ENCODE data around the gene PDAP1. TPM values are rescaled to one million over a fixed set of nuclear protein-coding genes. Genes with fewer than 3 reads are reported as not detected.

The PDAP1 gene
- total and polyA plus RNA-seq, 2 experiments from 2014 or later: 52.6 to 93.9 TPM

GRCh38 chr7:99398891-99399445 is 9.4 kb downstream of the PDAP1 start:
- no peaks in the 10 kb centered on the region for H3K4me1 ChIP-seq (ENCODE audit: insufficient read depth)
- H3K4me3 ChIP-seq: no peak overlapping the region
- no peaks in the 10 kb centered on the region for H3K9me3 ChIP-seq (ENCODE audit: low read depth)
- no peak overlapping the region for H3K27ac ChIP-seq
- H3K4me2 ChIP-seq: no peak overlapping the region
- H3K79me2 ChIP-seq: peaks cover 1% of the 10 kb centered on the region
- H3K9me2 ChIP-seq (replicated peaks; ENCODE audit: insufficient read depth): no peaks in the 10 kb centered on the region
- H4K20me1 ChIP-seq (ENCODE audit: insufficient read depth, poor library complexity, severe bottlenecking): peaks cover 2% of the 10 kb centered on the region
- TF ChIP-seq EZH2phosphoT487 (IDR thresholded peaks at IDR 0.05; ENCODE audit: low read depth, severe bottlenecking, unreplicated experiment): no peak
- TF ChIP-seq EZH2 (IDR thresholded peaks at IDR 0.05; ENCODE audit: borderline replicate concordance): no peak
- no peak for TF ChIP-seq CTCF (IDR thresholded peaks at IDR 0.05; ENCODE audit: poor library complexity)
- no peaks in the 10 kb centered on the region for H3K27me3 ChIP-seq
- no peaks in the 10 kb centered on the region for H3K36me3 ChIP-seq (replicated peaks; ENCODE audit: insufficient read depth, low read depth)
- no peak overlapping the region for H2AFZ ChIP-seq
- DNase-seq (ENCODE audit: low spot score): no peak
- WGBS (ENCODE audit: low lambda C conversion rate, missing lambda C conversion rate): 75% methylated on average over 5 of the region's 5 CpGs

- Histone ChIP-seq H3K4me1 (ENCODE audit: insufficient read depth) (peaks cover 8% of the 10 kb centered on the region), H4K20me1 (ENCODE audit: insufficient read depth, poor library complexity, severe bottlenecking) (no peaks in the 10 kb centered on the region), H3K79me2 (no peaks in the 10 kb centered on the region), H3K9me3 (ENCODE audit: low read depth) (no peaks in the 10 kb centered on the region), H2AFZ (no peak overlapping the region), H3K4me2 (no peak overlapping the region), H3K4me3 (no peak overlapping the region), H3K9me2 (replicated peaks; ENCODE audit: insufficient read depth) (no peaks in the 10 kb centered on the region), H3K27me3 (no peaks in the 10 kb centered on the region), H3K36me3 (replicated peaks; ENCODE audit: insufficient read depth, low read depth) (no peaks in the 10 kb centered on the region), H3K27ac (no peak overlapping the region)
- DNase-seq (ENCODE audit: low spot score): no peak
- no peak for TF ChIP-seq EZH2 (IDR thresholded peaks at IDR 0.05; ENCODE audit: borderline replicate concordance)
- TF ChIP-seq EZH2phosphoT487 (IDR thresholded peaks at IDR 0.05; ENCODE audit: low read depth, severe bottlenecking, unreplicated experiment): no peak
- TF ChIP-seq CTCF (IDR thresholded peaks at IDR 0.05; ENCODE audit: poor library complexity): no peak
- WGBS (ENCODE audit: low lambda C conversion rate, missing lambda C conversion rate): 94% methylated on average over 18 of the region's 18 CpGs
Observed at GRCh38 chr7:99397297-99397983, 11.0 kb downstream of the PDAP1 start.

GRCh38 chr7:99396418-99397296 is 11.7 kb downstream of the PDAP1 start:
- 93% methylated on average over 21 of the region's 21 CpGs for WGBS (ENCODE audit: low lambda C conversion rate, missing lambda C conversion rate)
- Histone ChIP-seq H3K36me3 (replicated peaks; ENCODE audit: insufficient read depth, low read depth) (no peaks in the 10 kb centered on the region), H3K4me2 (no peak overlapping the region), H3K4me3 (no peak overlapping the region), H3K9me3 (ENCODE audit: low read depth) (no peaks in the 10 kb centered on the region), H3K27ac (no peak overlapping the region), H2AFZ (no peak overlapping the region), H3K9me2 (replicated peaks; ENCODE audit: insufficient read depth) (no peaks in the 10 kb centered on the region), H3K79me2 (no peaks in the 10 kb centered on the region), H3K27me3 (no peaks in the 10 kb centered on the region), H4K20me1 (ENCODE audit: insufficient read depth, poor library complexity, severe bottlenecking) (no peaks in the 10 kb centered on the region), H3K4me1 (ENCODE audit: insufficient read depth) (peaks cover 14% of the 10 kb centered on the region)
- DNase-seq (ENCODE audit: low spot score): no peak
- TF ChIP-seq EZH2 (IDR thresholded peaks at IDR 0.05; ENCODE audit: borderline replicate concordance) (no peak), EZH2phosphoT487 (IDR thresholded peaks at IDR 0.05; ENCODE audit: low read depth, severe bottlenecking, unreplicated experiment) (no peak), CTCF (IDR thresholded peaks at IDR 0.05; ENCODE audit: poor library complexity) (no peak)

Data from hepatocyte (in vitro differentiated cells).